ENCODE data around the gene NXPH3. TPM values are rescaled to one million over a fixed set of nuclear protein-coding genes. Genes with fewer than 3 reads are reported as not detected.

The NXPH3 gene
- polyA plus RNA-seq, 1 experiment: 0.27 TPM

- peaks cover 41% of the 10 kb centered on the region for H3K27me3 ChIP-seq (ENCODE audit: control insufficient read depth, insufficient read depth, low read length)
- H3K4me3 ChIP-seq (ENCODE audit: low read depth, low read length): no peak overlapping the region
- no peak overlapping the region for H3K27ac ChIP-seq (ENCODE audit: low read depth, low read length)
- CTCF ChIA-PET: interaction anchor here (1.0 to 2.3 kb wide), 2 partner anchors 12 to 109 kb away, joined by 5 to 8 read pairs; no protein-coding TSS in a partner anchor
- no peaks in the 10 kb centered on the region; the same call in 1 of the 2 replicates for H3K9me3 ChIP-seq (ENCODE audit: control insufficient read depth, insufficient read depth, low read length)
- POLR2A ChIA-PET: no interaction called here
- DNase-seq (ENCODE audit: low read depth, low spot score): no peak
- no peak for TF ChIP-seq CTCF (IDR thresholded peaks at IDR 0.05; ENCODE audit: low read depth, low read length)
Measured at GRCh38 chr17:49545007-49545660, 30.5 kb upstream of the NXPH3 start.

- ChIA-PET CTCF (interaction anchor here (1.8 kb wide), 1 partner anchor 11 kb away, joined by 8 read pairs; no protein-coding TSS in a partner anchor), POLR2A (no interaction called here)
- Histone ChIP-seq H3K9me3 (ENCODE audit: control insufficient read depth, insufficient read depth, low read length) (no peaks in the 10 kb centered on the region; the same call in 1 of the 2 replicates), H3K27ac (ENCODE audit: low read depth, low read length) (no peak overlapping the region), H3K27me3 (ENCODE audit: control insufficient read depth, insufficient read depth, low read length) (peaks cover 41% of the 10 kb centered on the region), H3K4me3 (ENCODE audit: low read depth, low read length) (no peak overlapping the region)
- DNase-seq (ENCODE audit: low read depth, low spot score): no peak
- TF ChIP-seq CTCF (IDR thresholded peaks at IDR 0.05; ENCODE audit: low read depth, low read length): no peak
Measured at GRCh38 chr17:49545806-49546545, 29.7 kb upstream of the NXPH3 start.

- DNase-seq (ENCODE audit: low read depth, low spot score): no peak
- TF ChIP-seq CTCF (IDR thresholded peaks at IDR 0.05; ENCODE audit: low read depth, low read length): no peak
- Histone ChIP-seq H3K27ac (ENCODE audit: low read depth, low read length) (no peak overlapping the region), H3K4me3 (ENCODE audit: low read depth, low read length) (no peak overlapping the region), H3K27me3 (ENCODE audit: control insufficient read depth, insufficient read depth, low read length) (peaks cover 36% of the 10 kb centered on the region), H3K9me3 (ENCODE audit: control insufficient read depth, insufficient read depth, low read length) (no peaks in the 10 kb centered on the region; the same call in 1 of the 2 replicates)
- ChIA-PET POLR2A (no interaction called here), CTCF (interaction anchor here (0.6 to 1.8 kb wide), 4 partner anchors 10 to 139 kb away, joined by 3 to 8 read pairs (median 3); no protein-coding TSS in a partner anchor)
Measured at GRCh38 chr17:49546546-49547535, 28.8 kb upstream of the NXPH3 start.

- H3K27me3 ChIP-seq (ENCODE audit: control insufficient read depth, insufficient read depth, low read length): peaks cover 35% of the 10 kb centered on the region
- no peaks in the 10 kb centered on the region; the same call in 1 of the 2 replicates for H3K9me3 ChIP-seq (ENCODE audit: control insufficient read depth, insufficient read depth, low read length)
- CTCF ChIA-PET: interaction anchor here (0.6 to 1.8 kb wide), 4 partner anchors 9 to 139 kb away, joined by 3 to 8 read pairs (median 3); no protein-coding TSS in a partner anchor
- H3K4me3 ChIP-seq (ENCODE audit: low read depth, low read length): no peak overlapping the region
- no peak for DNase-seq (ENCODE audit: low read depth, low spot score)
- H3K27ac ChIP-seq (ENCODE audit: low read depth, low read length): no peak overlapping the region
- no peak for TF ChIP-seq CTCF (IDR thresholded peaks at IDR 0.05; ENCODE audit: low read depth, low read length)
- POLR2A ChIA-PET: no interaction called here
Measured at GRCh38 chr17:49547566-49547965, 28.1 kb upstream of the NXPH3 start.
